DOHH2 (cell line): ENCODE data around the gene TNFRSF21.

Experiments used
- CTCF ChIP-seq: fragments of 200-600 bp; sonication (generic); IDR thresholded peaks from one replicate; pipeline ENCODE4 v1.5.1; 2014; ENCODE audit warnings: antibody characterized with exemption, mild to moderate bottlenecking, low read depth, low read length; ENCODE audit not compliant: poor library complexity, severe bottlenecking
- EZH2phosphoT487 ChIP-seq: fragments of 200-600 bp; sonication (generic); IDR thresholded peaks from 2 replicates; pipeline ENCODE4 v1.6.1; 2017; ENCODE audit warnings: borderline replicate concordance, mild to moderate bottlenecking, antibody characterized with exemption, low read length, moderate library complexity, mixed read lengths

- TF ChIP-seq CTCF (no peak), EZH2phosphoT487 (no peak)
Measured at GRCh38 chr6:47203266-47203937, 106.3 kb downstream of the TNFRSF21 start.
